ENCODE data around the gene ITGA1.

The ITGA1 gene

DNA sequence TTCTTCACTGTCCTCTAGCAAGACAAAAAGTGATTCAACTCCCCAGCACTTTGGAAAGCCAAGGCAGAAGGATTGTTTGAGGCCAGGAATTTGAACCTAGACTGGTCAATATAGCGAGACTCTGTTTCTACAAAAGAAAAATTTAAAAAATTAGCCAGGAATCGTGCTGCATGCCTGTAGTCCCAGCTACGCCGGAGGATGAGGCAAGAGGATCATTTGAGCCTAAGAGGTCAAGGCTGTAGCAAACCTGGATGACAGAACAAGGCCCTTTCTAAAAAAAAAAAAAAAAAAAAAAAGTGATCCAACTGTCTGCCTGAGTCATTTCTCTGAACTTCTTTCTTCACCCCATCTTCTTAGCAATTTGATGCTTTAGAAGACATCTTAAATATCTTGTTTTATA, 213.8 kb downstream of the ITGA1 start:
- no peak for TF ChIP-seq POLR2A (IDR thresholded peaks at IDR 0.05; ENCODE audit: low read length)
- TF ChIP-seq GATA1 (IDR thresholded peaks at IDR 0.05; ENCODE audit: low read depth, low read length), result no peak

GRCh38 chr5:53002491-53002890, 214.8 kb downstream of the ITGA1 start:
- no peak for DNase-seq
- no peak for TF ChIP-seq GATA1 (IDR thresholded peaks at IDR 0.05; ENCODE audit: low read depth, low read length)
- TF ChIP-seq POLR2A (IDR thresholded peaks at IDR 0.05; ENCODE audit: low read length), result no peak

More for the DNA sequence above, 213.8 kb downstream of the ITGA1 start:
- DNase-seq, result no peak

GRCh38 chr5:53003144-53003543, 215.4 kb downstream of the ITGA1 start:
- no peak for TF ChIP-seq POLR2A (IDR thresholded peaks at IDR 0.05; ENCODE audit: low read length)
- no peak for TF ChIP-seq GATA1 (IDR thresholded peaks at IDR 0.05; ENCODE audit: low read depth, low read length)
- no peak for DNase-seq

DNA sequence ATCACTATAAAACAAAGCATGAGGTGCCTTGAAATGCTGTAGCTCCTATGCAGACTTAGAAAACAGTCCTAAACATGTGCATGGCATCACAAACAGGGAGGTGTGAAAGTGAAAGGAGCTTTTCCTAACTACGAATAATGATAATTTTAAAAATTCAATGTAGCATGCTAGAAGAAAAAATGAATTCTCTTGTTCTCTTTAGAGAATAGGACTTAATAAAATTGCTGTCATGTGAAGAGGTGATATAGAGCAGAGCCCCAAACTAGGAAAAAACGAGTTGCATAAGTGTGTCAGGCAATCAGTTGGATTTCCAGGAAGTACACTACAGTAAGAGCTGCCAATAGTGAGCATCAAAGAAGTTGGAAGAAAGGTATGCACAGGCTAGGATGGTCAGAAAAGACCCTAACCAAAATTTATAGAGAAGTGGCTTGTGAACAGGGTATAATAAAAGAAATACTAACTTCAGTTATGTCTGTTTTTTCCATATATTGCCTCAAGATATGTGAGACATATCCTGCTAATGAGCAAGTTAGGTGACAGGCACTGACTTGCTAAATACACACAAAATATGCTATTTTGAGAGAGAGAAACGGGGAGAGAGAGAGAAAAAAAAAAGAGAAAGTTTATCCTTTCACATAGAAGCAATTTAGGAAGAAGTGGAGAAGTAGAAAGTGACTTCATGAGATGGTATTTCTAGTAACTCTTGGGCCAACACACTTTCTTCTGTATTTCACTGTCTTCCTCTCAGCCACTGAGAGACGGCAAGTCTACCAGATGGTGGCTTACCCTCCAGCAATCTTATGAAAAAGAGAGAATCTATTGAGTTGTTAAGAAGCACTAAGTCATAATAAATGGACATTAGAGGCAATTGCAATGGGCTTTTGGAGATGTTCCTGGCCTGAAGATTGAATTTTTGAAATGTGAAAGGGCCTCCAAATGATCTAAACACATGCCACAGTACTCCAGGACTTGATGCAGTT, 219.5 kb downstream of the ITGA1 start:
- no peak for DNase-seq
- TF ChIP-seq GATA1 (IDR thresholded peaks at IDR 0.05; ENCODE audit: low read depth, low read length) (no peak), POLR2A (IDR thresholded peaks at IDR 0.05; ENCODE audit: low read length) (no peak)

DNA sequence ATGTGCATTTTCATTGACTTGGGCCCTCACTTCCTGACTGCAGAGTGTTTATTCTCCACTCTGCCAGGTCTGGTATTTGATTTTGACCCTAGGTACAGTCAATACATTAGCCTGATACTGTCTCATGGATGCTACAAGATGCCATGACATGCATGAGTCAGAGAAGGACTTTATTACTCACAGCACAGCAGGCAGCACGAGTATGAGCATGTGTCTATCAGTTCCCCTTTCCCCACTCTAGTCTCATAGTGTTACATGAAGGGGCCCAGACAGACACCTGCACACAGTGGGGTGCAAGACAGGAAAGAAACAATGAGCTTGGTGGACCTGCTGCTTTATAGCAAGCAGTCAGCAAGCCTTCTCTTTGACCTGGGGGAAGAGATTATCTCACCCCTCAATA, 221.0 kb downstream of the ITGA1 start:
- DNase-seq, result no peak
- TF ChIP-seq POLR2A (IDR thresholded peaks at IDR 0.05; ENCODE audit: low read length) (no peak), GATA1 (IDR thresholded peaks at IDR 0.05; ENCODE audit: low read depth, low read length) (no peak)
